ES-I3 (cell line): ENCODE measurements around the gene VIT.

Experiments
- H3K36me3 ChIP-seq: 2 replicates; pipeline ENCODE4 v1.6.1; 2013; ENCODE audit warnings: mild to moderate bottlenecking, low read length, control low read depth, moderate library complexity; ENCODE audit not compliant: insufficient read depth
- H3K4me1 ChIP-seq: 2 replicates; pipeline ENCODE4 v1.6.1; 2013; ENCODE audit warnings: mild to moderate bottlenecking, control low read depth, low read length; ENCODE audit not compliant: insufficient read depth
- H3K9ac ChIP-seq: 2 replicates; pipeline ENCODE4 v1.6.1; 2013; ENCODE audit warnings: low read depth, mild to moderate bottlenecking, low read length, moderate library complexity
- H3K9me3 ChIP-seq: 2 replicates; pipeline ENCODE4 v1.6.1; 2013; ENCODE audit warnings: mild to moderate bottlenecking, low read length, moderate library complexity; ENCODE audit not compliant: control insufficient read depth, insufficient read depth

Gene VIT

DNA sequence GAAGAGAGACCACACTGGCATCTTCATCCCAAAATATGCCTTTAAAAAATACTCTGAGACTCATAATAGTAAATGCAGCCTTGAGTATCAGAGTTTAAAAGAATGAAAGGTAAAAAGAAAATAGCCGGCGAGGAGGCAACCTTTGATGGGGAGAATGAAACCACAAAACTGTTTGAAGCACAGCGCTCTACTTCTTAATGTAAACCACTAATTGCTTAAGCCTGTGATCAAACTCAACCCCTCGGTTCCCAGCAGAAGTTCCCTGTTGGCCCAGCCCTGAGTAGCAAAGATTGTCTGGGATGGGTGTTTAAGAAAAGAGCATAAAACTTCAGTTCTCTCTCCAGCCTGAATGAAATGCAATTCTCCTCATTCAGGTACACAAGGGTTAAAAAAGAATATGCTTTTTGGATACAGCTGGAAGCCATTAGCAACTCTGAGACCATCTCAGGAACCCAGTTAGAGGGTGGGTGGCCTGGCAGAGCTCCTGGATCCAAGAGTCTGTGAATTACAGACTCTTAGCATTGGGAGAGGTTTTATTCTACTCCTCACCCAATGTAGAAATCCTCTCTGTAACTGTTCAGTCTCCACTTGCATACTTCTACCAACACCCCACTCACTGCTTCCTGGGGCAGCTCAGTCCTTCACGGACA, 44.8 kb downstream of the VIT start:
- H3K9me3 ChIP-seq = no peaks in the 10 kb centered on the region; the same call in 1 of the 2 replicates
- H3K4me1 ChIP-seq = peaks cover 13% of the 10 kb centered on the region; the same call in 1 of the 2 replicates
- no peak overlapping the region for H3K9ac ChIP-seq
- no peaks in the 10 kb centered on the region for H3K36me3 ChIP-seq

DNA sequence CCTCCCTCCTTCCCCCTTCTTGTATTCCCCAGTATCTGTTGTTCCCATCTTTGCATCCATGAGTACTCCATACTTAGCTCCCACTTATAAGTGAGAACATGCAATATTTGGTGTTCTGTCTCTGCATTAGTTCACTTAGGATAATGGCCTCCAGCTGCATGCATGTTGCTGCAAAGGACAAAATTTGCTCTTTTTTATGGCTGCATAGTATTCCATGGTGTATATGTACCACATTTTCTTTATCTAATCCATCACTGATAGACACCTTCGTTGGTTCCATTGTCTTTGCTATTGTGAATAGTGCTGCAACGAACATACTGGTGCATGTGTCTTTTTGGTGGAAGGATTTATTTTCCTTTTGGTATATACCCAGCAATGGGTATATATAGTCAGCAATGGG, 47.4 kb downstream of the VIT start:
- Histone ChIP-seq H3K36me3 (no peaks in the 10 kb centered on the region), H3K9ac (no peak overlapping the region)

DNA sequence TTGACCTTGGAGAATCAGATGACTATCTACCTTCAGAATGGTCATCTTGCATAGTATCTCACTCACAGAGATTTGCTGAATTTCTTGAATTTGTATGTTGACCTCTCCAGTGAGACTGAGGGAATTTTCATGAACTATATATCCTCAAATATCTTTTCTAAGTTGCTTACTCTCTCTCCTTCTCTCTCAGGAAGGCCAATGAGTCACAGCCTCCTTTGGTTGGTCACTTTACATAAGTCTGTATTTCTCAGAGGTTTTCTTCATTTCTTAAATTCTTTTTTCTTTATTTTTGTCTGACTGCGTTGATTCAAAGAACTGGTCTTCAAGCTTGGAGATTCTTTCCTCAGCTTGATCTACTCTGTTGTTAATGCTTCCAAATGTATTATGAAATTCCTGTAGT, 51.7 kb downstream of the VIT start:
- H3K4me1 ChIP-seq = peaks cover 7% of the 10 kb centered on the region
- no peaks in the 10 kb centered on the region; the same call in 1 of the 2 replicates for H3K9me3 ChIP-seq
- no peaks in the 10 kb centered on the region for H3K36me3 ChIP-seq
- no peak overlapping the region for H3K9ac ChIP-seq

More for the DNA sequence above, 47.4 kb downstream of the VIT start:
- H3K9me3 ChIP-seq = no peaks in the 10 kb centered on the region; the same call in 1 of the 2 replicates
- H3K4me1 ChIP-seq = no peaks in the 10 kb centered on the region; the same call in 1 of the 2 replicates

DNA sequence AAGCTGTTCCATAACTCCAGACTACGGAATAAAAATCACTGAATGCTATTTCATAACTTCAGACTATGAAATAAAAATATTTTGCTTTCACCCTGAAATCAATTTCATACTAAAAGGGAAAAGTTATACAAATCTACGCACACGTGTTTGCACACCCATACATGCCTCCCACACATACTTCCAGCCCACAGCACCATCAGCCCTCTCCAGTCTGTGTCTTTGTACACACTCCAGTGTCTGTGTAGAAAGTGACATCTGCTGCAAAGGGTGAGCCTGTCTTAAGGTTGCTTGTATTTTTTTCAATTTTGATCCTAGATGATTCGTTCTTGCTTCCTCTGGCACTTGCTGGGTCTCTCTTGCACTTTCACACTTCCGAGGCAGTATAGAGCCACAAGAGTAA, 53.6 kb downstream of the VIT start:
- Histone ChIP-seq H3K4me1 (peaks cover 23% of the 10 kb centered on the region), H3K9me3 (no peaks in the 10 kb centered on the region), H3K36me3 (no peaks in the 10 kb centered on the region), H3K9ac (no peak overlapping the region)

DNA sequence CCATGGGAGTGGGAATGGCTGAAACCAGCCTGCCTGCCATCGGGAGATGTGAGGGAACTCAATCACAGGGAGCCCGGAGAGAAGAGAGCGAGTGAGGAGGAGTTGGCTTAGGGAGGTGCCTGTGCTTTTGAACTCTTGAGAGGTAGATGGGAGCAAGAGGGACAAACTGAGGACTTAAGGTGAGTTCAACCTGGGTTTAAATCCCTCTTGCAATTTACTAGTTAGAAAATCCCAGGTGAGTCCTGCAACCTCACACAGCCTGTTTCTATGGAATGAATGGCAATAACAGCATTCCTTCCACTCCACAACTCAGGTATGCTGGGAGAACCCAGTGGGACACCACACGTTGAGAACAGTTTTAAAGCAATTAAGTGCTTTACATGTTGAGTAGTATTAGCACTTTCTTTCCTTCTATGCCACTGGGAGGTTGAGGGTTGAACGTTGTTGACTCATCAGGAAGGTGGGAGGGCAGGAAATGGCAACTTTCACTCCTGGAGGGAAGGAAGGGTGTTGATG, 57.3 kb downstream of the VIT start:
- no peaks in the 10 kb centered on the region for H3K36me3 ChIP-seq
- H3K9me3 ChIP-seq = no peaks in the 10 kb centered on the region
- no peak overlapping the region; the same call in 1 of the 2 replicates for H3K9ac ChIP-seq
- H3K4me1 ChIP-seq = peaks cover 28% of the 10 kb centered on the region

GRCh38 chr2:36754578-36754977, 58.1 kb downstream of the VIT start:
- Histone ChIP-seq H3K9ac (no peak overlapping the region), H3K4me1 (peaks cover 28% of the 10 kb centered on the region), H3K9me3 (no peaks in the 10 kb centered on the region), H3K36me3 (no peaks in the 10 kb centered on the region)

DNA sequence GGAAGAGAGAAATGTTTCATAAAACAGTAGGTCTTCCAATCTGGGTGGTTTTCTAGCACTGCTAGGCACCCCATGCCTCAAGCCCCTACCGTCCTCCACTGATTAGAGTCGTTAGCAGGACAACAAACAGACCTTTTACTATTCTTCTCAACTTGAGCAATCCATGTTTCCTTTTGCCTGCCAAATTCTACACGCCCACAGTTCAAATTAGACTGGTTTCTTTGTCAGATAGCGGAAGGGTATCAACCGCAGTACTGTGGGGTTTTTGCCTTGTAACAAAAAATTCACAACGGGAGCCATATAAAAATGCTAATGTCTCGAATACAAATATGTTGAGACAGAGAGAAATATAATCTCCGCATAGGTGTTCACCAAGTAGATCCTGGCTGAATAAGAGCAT, 59.9 kb downstream of the VIT start:
- Histone ChIP-seq H3K9ac (no peak overlapping the region), H3K9me3 (no peaks in the 10 kb centered on the region), H3K4me1 (peaks cover 28% of the 10 kb centered on the region), H3K36me3 (no peaks in the 10 kb centered on the region)

GRCh38 chr2:36762764-36763490, 66.4 kb downstream of the VIT start:
- H3K9ac ChIP-seq = no peak overlapping the region
- no peaks in the 10 kb centered on the region; the same call in 1 of the 2 replicates for H3K4me1 ChIP-seq
- no peaks in the 10 kb centered on the region; the same call in 1 of the 2 replicates for H3K9me3 ChIP-seq
- no peaks in the 10 kb centered on the region for H3K36me3 ChIP-seq

GRCh38 chr2:36769106-36769505, 72.6 kb downstream of the VIT start:
- Histone ChIP-seq H3K36me3 (no peaks in the 10 kb centered on the region), H3K9ac (no peak overlapping the region), H3K9me3 (no peaks in the 10 kb centered on the region; the same call in 1 of the 2 replicates), H3K4me1 (no peaks in the 10 kb centered on the region)

- no peaks in the 10 kb centered on the region for H3K36me3 ChIP-seq
- H3K9me3 ChIP-seq = no peaks in the 10 kb centered on the region; the same call in 1 of the 2 replicates
- no peaks in the 10 kb centered on the region for H3K4me1 ChIP-seq
- no peak overlapping the region for H3K9ac ChIP-seq
These were observed 74.2 kb downstream of the VIT start for GRCh38 chr2:36770542-36771287.

- no peaks in the 10 kb centered on the region for H3K9me3 ChIP-seq
- H3K9ac ChIP-seq = no peak overlapping the region
- H3K4me1 ChIP-seq = no peaks in the 10 kb centered on the region
- H3K36me3 ChIP-seq = no peaks in the 10 kb centered on the region
These were observed 75.2 kb downstream of the VIT start for GRCh38 chr2:36771671-36772070.

DNA sequence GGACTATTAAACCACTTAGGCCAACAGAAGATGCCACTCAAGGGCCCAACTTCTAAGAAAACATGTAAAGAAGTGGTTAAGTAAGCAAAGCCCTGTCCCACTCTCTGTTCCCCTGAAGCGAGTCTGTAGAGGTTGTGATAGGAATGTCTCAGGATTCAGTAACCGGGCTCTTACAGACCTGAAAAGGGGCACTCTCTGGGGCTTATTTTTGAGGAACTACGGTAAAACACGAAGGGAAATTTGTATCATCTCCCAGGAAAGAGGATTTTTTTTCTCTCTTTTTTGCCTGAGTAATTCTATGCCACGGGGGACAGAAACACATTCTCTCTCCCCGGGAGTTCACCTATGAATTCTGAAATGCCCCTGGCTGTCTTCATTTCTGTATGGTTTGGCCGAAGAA, 77.4 kb downstream of the VIT start:
- H3K9me3 ChIP-seq = no peaks in the 10 kb centered on the region

DNA sequence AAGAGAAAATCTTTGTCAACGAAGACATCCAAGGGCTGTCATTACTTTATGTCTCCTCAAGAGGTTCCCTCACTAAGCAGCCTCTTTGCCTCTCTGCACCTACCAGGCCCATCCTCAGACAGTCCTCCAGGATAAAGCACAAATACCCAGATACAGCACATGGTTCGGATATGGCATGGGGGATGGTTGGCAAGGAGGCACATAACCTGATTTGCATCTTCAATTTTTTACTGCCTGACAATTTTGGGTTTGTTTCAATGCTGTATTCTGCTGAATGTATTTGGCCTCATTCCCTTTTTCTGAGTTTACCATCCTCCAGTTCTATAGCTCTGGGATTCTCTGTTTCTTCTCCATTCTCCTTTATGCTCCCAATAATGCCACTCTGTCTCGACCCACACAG, 78.8 kb downstream of the VIT start:
- Histone ChIP-seq H3K4me1 (no peaks in the 10 kb centered on the region), H3K9me3 (no peaks in the 10 kb centered on the region), H3K36me3 (no peaks in the 10 kb centered on the region), H3K9ac (no peak overlapping the region)

More for the DNA sequence above, 77.4 kb downstream of the VIT start:
- Histone ChIP-seq H3K4me1 (no peaks in the 10 kb centered on the region), H3K36me3 (no peaks in the 10 kb centered on the region), H3K9ac (no peak overlapping the region)

DNA sequence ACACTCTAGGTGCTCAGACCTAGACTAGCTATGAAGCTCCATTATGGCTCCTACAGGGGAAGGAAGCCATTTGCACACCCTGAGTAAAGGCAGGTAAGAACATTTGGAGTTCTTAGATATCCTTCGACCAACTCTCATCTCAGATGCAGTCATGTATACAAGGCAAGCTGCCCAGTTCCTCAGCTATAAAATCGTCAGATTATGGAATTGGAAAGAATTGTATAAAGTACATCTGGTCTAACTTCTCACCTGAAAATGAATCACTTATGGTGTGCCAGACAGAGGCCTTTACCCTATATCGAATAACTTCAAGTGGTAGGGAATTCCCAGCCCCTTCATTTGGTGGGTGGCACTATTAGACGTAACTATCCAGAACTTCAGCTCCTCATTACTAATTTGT, 79.3 kb downstream of the VIT start:
- Histone ChIP-seq H3K9me3 (no peaks in the 10 kb centered on the region), H3K4me1 (0 out of 2 replicates have a peak, but pooled peaks cover 5% of the 10 kb centered on the region), H3K9ac (no peak overlapping the region), H3K36me3 (no peaks in the 10 kb centered on the region)
